ENCODE measurements around the gene TPCN1.

Gene TPCN1

DNA sequence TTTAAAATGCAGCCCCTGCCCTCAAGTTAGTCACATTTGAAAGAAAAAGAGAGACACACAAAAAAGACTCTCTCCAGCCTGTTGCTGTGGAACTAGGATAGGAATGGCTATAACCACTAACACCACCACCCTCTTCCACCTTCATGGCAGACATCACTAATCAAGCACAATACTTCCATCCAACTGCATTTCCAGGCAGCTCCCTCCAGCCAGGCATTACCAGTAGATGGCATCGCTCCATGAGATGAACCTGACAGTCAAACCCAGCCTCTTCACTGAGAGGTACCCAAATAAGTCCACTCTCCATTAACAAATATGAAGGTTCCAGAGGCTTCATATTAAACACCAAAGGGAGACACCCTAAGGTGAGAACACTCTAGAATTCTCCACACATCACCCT lies 89.2 kb downstream of the TPCN1 start:
- no peak for DNase-seq (ENCODE audit: low spot score)

GRCh38 chr12:113314121-113314529 lies 92.9 kb downstream of the TPCN1 start:
- DNase-seq (ENCODE audit: low spot score) = no peak

DNA sequence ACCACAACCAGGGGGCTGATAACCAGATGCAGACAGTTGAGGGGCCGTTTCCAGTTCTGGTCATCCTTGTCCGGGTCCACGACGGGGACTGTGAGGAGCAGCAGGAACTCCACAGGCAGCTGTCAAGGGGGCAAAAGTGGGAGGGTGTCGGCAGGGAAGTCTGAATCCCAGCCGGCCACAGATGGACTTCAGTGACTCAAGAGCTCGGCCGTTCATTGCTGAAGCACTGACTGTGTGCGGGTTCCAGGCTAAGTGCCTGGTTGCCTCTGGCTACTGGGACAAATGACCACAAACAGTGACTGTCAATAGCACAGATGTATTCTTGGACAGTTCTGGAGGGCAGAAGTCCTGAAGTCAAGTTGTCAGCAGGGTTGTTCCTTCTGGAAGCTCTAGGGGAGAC lies 94.1 kb downstream of the TPCN1 start:
- DNase-seq (ENCODE audit: low spot score) = no peak

DNA sequence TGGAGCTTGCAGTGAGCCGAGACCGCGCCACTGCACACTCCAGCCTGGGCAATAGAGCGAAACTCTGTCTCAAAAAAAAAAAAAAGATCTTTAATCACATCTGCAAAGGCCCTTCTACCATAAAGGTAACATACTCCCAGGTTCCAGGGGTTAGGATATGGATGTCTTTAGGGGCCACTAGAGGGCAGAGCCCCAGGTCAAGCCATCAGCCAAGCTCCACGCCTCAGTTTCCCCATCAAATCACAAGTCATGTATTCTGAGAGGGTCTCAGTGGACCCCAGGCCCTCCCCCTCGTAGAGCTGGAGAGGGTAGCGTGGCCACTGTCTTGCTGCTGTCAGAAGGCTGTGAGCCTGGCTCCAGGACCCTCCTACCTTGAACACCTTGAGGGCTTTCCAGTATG lies 94.9 kb downstream of the TPCN1 start:
- DNase-seq (ENCODE audit: low spot score) = no peak

DNA sequence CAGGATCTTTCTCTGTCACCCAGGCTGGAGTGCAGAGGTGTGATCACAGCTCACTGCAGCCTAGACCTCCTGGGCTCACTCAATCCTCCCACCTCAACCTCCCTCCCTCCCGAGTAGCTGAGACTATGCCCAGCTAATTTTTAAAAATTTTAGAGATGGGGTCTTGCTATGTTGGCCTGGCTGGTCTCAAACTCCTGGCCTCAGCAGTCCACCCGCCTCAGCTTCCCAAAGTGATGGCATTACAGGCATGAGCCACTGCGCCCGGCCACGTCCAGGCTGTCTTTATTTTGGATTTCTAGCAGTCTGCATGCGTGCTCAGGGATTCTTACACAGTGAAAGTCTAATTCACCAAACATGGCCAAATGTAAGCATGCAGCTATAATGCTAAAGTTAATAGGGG lies 95.9 kb downstream of the TPCN1 start:
- DNase-seq (ENCODE audit: low spot score) = no peak

GRCh38 chr12:113318046-113318656 lies 96.9 kb downstream of the TPCN1 start:
- no peak for DNase-seq (ENCODE audit: low spot score)

- DNase-seq (ENCODE audit: low spot score) = no peak
Observed at GRCh38 chr12:113318900-113319628, 97.8 kb downstream of the TPCN1 start.

DNA sequence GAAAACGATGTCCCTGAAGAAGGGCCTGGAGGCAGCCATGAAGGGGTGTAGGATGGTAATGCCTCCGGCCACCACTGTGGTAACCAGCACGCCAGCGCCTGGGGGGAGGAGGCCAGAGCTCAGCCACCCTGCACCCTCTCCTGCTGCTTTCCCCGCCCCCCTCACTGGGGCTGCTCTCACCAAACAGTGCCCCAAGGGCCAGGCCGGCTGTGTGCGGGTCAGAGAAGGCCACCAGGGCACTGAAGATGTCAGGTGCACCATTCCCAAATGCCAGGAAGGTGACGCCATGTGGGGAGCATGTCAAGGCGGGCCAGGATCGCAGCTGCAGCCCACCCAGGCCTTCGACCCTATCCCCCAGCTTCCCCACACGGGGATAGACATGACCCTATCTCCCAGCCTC lies 99.1 kb downstream of the TPCN1 start:
- no peak for DNase-seq (ENCODE audit: low spot score)

DNA sequence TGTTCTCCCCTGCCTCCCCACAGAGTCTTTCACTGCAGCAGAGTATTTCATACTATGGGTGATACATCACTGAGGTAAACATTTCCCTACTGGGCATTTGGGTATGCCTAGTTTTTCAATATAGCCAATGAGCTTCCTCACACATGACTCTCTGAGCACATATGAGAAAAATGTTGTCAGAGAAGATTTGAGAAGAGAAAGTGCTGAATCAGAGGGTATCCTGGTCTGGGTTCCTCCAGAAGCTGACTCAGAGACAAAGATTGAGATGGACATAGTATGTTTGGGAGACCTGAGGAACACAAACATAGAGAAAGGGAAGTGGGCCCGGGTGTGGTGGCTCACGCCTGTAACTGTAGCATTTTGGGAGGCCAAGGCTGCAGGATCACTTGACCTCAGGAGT lies 101.1 kb downstream of the TPCN1 start:
- no peak for DNase-seq (ENCODE audit: low spot score)

DNA sequence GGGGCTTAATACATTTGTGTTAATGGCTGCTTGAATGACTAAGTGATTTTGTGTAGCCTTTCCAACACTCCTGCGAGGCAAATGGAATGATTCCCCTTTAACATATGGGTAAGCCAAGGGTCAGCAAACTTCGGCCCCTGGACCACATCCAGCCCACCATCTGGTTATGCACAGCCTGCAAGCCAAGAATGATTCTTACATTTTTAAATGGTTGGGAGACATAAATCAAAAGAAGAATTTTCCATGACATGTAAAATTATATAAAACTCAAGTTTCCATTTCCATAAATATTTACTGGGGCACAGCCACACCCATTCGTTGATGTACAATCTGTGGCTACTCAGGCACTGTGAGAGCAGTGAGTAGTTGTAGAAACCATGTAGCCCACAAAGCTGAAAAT lies 104.7 kb downstream of the TPCN1 start:
- no peak for DNase-seq (ENCODE audit: low spot score)

- DNase-seq (ENCODE audit: low spot score) = no peak
Observed at GRCh38 chr12:113326775-113327395, 105.6 kb downstream of the TPCN1 start.

DNA sequence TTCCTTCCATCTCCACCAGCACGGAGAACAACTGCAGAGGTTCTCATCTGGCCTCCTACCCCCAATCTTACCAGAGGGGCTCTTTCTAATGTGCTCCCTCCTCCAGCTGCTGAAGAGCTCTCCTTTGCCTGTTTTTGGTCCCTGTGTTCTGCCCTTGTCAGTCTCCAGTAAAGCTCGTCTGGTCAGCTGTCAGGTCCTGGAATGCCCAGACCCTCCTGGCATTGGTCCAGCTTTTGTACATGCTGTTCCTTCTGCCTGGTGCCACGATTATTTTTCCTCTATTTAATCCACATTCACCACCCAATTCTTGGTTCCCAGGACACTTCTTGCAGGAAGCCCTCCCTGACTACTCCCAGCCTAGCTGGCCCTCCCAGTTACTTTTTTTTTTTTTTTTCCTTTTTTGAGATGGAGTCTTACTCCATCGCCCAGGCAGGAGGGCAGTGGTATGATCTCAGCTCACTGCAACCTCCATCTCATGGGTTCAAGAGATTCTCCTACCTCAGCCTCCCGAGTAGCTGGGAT lies 107.2 kb downstream of the TPCN1 start:
- no peak for DNase-seq (ENCODE audit: low spot score)

GRCh38 chr12:113329022-113329790 lies 107.9 kb downstream of the TPCN1 start:
- DNase-seq (ENCODE audit: low spot score) = no peak

- DNase-seq (ENCODE audit: low spot score) = no peak
Observed at GRCh38 chr12:113329791-113330417, 108.6 kb downstream of the TPCN1 start.

DNA sequence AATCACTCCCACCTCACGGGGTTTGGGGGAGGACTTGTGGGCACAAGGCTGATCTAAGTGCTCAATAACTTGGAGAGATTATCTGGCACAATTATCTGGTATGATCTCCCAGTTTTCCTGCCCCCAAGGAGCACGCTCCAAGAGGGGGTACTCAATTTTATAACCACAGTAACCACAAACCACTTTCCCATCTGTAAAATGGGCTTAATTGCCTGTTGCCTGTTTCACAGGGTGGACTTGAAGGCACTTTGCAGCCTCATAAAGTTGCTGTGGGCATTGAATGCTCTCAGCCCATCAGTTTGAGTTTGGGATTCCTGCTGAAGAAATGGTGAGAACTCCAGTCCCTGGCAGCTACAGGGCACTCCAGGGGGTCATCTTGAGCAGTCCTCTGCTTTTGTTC lies 109.2 kb downstream of the TPCN1 start:
- DNase-seq (ENCODE audit: low spot score) = no peak

- no peak for DNase-seq (ENCODE audit: low spot score)
Observed at GRCh38 chr12:113332688-113333417, 111.6 kb downstream of the TPCN1 start.

DNA sequence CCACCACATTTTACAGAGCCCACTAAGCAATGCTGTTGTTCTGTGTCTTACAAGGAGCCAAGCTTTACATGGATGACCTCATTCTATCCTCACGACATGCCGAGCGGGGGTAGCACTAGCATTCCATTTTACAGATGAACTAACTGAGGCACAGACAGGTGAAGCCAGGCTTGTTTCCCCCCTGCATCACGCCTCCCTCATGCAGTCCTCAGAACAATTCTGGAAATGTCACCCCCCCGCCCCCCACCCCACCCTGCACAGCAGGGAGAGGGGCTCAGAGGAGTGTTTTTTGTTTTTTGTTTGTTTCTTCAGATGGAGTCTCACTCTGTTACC lies 112.1 kb downstream of the TPCN1 start:
- DNase-seq (ENCODE audit: low spot score) = no peak

- DNase-seq (ENCODE audit: low spot score) = no peak
Observed at GRCh38 chr12:113333877-113334785, 112.9 kb downstream of the TPCN1 start.

- DNase-seq (ENCODE audit: low spot score) = peak; percentile 99
Observed at GRCh38 chr12:113334786-113335539, 113.7 kb downstream of the TPCN1 start, which contains the start of gene SLC8B1. Gene SLC8B1 (minus strand): TSS chr12:113335109. CDS start chr12:113332878, 2,231 bp downstream.

GRCh38 chr12:113339540-113339939 lies 118.3 kb downstream of the TPCN1 start:
- no peak for DNase-seq (ENCODE audit: low spot score)

All from iPS-NIHi11 (cell line).